Trophoblast cell (in vitro differentiated cells and primary cell): ENCODE results near the gene UBE2Q1.
"Not testable (repeated sequence)": the region's sequence is repeated elsewhere in the genome, so short reads cannot be mapped to it uniquely, and the experiment has no call there.

Source experiments
- DNase-seq, 2 donors: peaks; one replicate each; pipeline ENCODE4 v3.0.0-alpha.2; 2016
- H2AFZ ChIP-seq: 2 replicates; pipeline ENCODE4 v1.6.1; 2013; ENCODE audit warnings: low read length, moderate library complexity, mild to moderate bottlenecking; ENCODE audit not compliant: insufficient read depth, poor library complexity
- H2AK5ac ChIP-seq: 2 replicates; pipeline ENCODE4 v1.6.1; 2013; ENCODE audit warnings: mild to moderate bottlenecking, low read length
- H2BK120ac ChIP-seq: 2 replicates; pipeline ENCODE4 v1.6.1; 2013; ENCODE audit warnings: low read length, mild to moderate bottlenecking, moderate library complexity; ENCODE audit not compliant: insufficient read depth, poor library complexity
- H2BK12ac ChIP-seq: 2 replicates; pipeline ENCODE4 v1.6.1; 2013; ENCODE audit warnings: mild to moderate bottlenecking, low read length, moderate library complexity
- H2BK5ac ChIP-seq: 2 replicates; pipeline ENCODE4 v1.6.1; 2013; ENCODE audit warnings: low read length, low read depth, moderate library complexity, mild to moderate bottlenecking; ENCODE audit not compliant: poor library complexity
- H3K14ac ChIP-seq: 2 replicates; pipeline ENCODE4 v1.6.1; 2013; ENCODE audit warnings: mild to moderate bottlenecking, low read length
- H3K18ac ChIP-seq: 2 replicates; pipeline ENCODE4 v1.6.1; 2013; ENCODE audit warnings: mild to moderate bottlenecking, low read length
- H3K23ac ChIP-seq: 2 replicates; pipeline ENCODE4 v1.6.1; 2013; ENCODE audit warnings: low read length
- H3K27ac ChIP-seq: 2 replicates; pipeline ENCODE4 v1.5.1; 2013; ENCODE audit warnings: low read depth, mild to moderate bottlenecking, inconsistent platforms, low read length, moderate library complexity
- H3K27me3 ChIP-seq: 2 replicates; pipeline ENCODE4 v1.6.1; 2013; ENCODE audit warnings: inconsistent platforms, mild to moderate bottlenecking, low read length, moderate library complexity; ENCODE audit not compliant: insufficient read depth
- H3K36me3 ChIP-seq, 2 experiments: 1 replicate in 1 of 2; 2 replicates in 1 of 2; pipeline ENCODE4 v1.6.1; 2013; ENCODE audit warnings: low read length in 2 of 2, mild to moderate bottlenecking in 2 of 2, moderate library complexity in 1 of 2; ENCODE audit not compliant: insufficient read depth in 2 of 2, control insufficient read depth in 1 of 2
- H3K4ac ChIP-seq: 2 replicates; pipeline ENCODE4 v1.6.1; 2013; ENCODE audit warnings: low read depth, mild to moderate bottlenecking, low read length, moderate library complexity
- H3K4me1 ChIP-seq, 2 experiments: 1 replicate in 1 of 2; 2 replicates in 1 of 2; pipeline ENCODE4 v1.6.1; 2013; ENCODE audit warnings: low read length in 2 of 2, mild to moderate bottlenecking in 2 of 2, moderate library complexity in 1 of 2; ENCODE audit not compliant: insufficient read depth in 2 of 2, control insufficient read depth in 1 of 2
- H3K4me2 ChIP-seq: 2 replicates; pipeline ENCODE4 v1.6.1; 2013; ENCODE audit warnings: inconsistent platforms, mild to moderate bottlenecking, low read length, moderate library complexity
- H3K4me3 ChIP-seq: 2 replicates; pipeline ENCODE4 v1.5.1; 2013; ENCODE audit warnings: mild to moderate bottlenecking, low read depth, low read length, inconsistent platforms
- H3K79me1 ChIP-seq: one replicate; pipeline ENCODE4 v1.6.1; 2013; ENCODE audit warnings: low read length
- H3K79me2 ChIP-seq: 2 replicates; pipeline ENCODE4 v1.6.1; 2013; ENCODE audit warnings: low read length, mild to moderate bottlenecking; ENCODE audit not compliant: control insufficient read depth, insufficient read depth, poor library complexity
- H3K9ac ChIP-seq: 2 replicates; pipeline ENCODE4 v1.6.1; 2013; ENCODE audit warnings: mild to moderate bottlenecking, low read length
- H3K9me3 ChIP-seq: 2 replicates; pipeline ENCODE4 v1.6.1; 2013; ENCODE audit warnings: low read depth, mild to moderate bottlenecking, control low read depth, inconsistent platforms, low read length; ENCODE audit not compliant: insufficient read depth
- H4K12ac ChIP-seq: 2 replicates; pipeline ENCODE4 v1.6.1; 2013; ENCODE audit warnings: low read depth, mild to moderate bottlenecking, low read length, moderate library complexity
- H4K8ac ChIP-seq: 2 replicates; pipeline ENCODE4 v1.6.1; 2013; ENCODE audit warnings: low read depth, mild to moderate bottlenecking, low read length, moderate library complexity
- H4K91ac ChIP-seq: one replicate; pipeline ENCODE4 v1.6.1; 2013; ENCODE audit warnings: low read depth, mild to moderate bottlenecking, low read length, moderate library complexity
- WGBS: extraction: QIAGEN DNeasy Blood & Tissue Kit; methylation state at CpG from one replicate; pipeline ENCODE4 v1.1.7; 2013; ENCODE audit warnings: missing lambda C conversion rate; ENCODE audit not compliant: insufficient read length, insufficient coverage; ENCODE audit errors: extremely low coverage; 5-methylcytosine and 5-hydroxymethylcytosine counted together

UBE2Q1 gene

GRCh38 chr1:154533952-154534844 lies 24.3 kb downstream of the UBE2Q1 start:
- Histone ChIP-seq H3K9ac (no peak overlapping the region), H4K12ac (no peak overlapping the region), H2AFZ (no peak overlapping the region), H3K18ac (no peak overlapping the region), H3K14ac (no peak overlapping the region), H3K4me1 (no peaks in the 10 kb centered on the region), H3K23ac (no peak overlapping the region), H3K36me3 (no peaks in the 10 kb centered on the region), H3K9me3 (peaks cover 8% of the 10 kb centered on the region), H2BK12ac (no peak overlapping the region), H2AK5ac (no peak overlapping the region), H3K4me2 (no peak overlapping the region), H3K79me1 (no peaks in the 10 kb centered on the region), H2BK5ac (no peak overlapping the region), H3K27ac (no peak overlapping the region), H4K91ac (no peak overlapping the region), H3K4ac (no peak overlapping the region), H3K27me3 (no peaks in the 10 kb centered on the region), H4K8ac (no peak overlapping the region), H3K4me3 (no peak overlapping the region), H2BK120ac (no peak overlapping the region), H3K79me2 (no peaks in the 10 kb centered on the region)
- peak; percentile 56 to 66 for DNase-seq
- no CpG with 5 or more reads among the region's 11 CpGs for WGBS

DNA sequence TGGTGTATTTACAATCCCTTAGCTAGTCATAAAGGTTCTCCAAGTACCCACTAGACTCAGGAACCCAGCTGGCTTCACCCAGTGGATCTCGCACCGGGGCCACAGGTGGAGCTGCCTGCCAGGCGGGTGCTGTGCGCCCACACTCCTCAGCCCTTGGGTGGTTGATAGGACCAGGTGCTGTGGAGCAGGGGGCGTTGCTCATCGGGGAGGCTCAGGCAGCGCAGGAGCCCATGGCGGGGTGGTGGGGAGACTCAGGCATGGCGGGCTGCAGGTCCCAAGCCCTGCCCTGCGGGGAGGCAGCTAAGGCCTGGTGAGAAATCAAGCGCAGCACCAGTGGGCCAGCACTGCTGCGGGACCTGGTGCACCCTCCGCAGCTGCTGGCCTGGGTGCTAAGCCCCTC lies 26.5 kb downstream of the UBE2Q1 start:
- H2BK12ac ChIP-seq, H3K4ac ChIP-seq, H2AFZ ChIP-seq, H3K9ac ChIP-seq, H3K14ac ChIP-seq, H3K18ac ChIP-seq, H4K12ac ChIP-seq, H3K79me1 ChIP-seq, H3K4me3 ChIP-seq, H2AK5ac ChIP-seq, H3K79me2 ChIP-seq, H2BK120ac ChIP-seq, DNase-seq, H3K27ac ChIP-seq, H3K9me3 ChIP-seq, H3K36me3 ChIP-seq, H3K27me3 ChIP-seq, H4K91ac ChIP-seq, H3K23ac ChIP-seq, H3K4me1 ChIP-seq, H4K8ac ChIP-seq, H3K4me2 ChIP-seq, H2BK5ac ChIP-seq: not testable (repeated sequence)
- no CpG with 5 or more reads among the region's 13 CpGs for WGBS

GRCh38 chr1:154529308-154529707 lies 29.2 kb downstream of the UBE2Q1 start:
- Histone ChIP-seq H2AFZ (no peak overlapping the region), H2BK5ac (no peak overlapping the region), H3K4me3 (no peak overlapping the region), H3K23ac (no peak overlapping the region), H3K36me3 (no peaks in the 10 kb centered on the region), H3K9me3 (peaks cover 5% of the 10 kb centered on the region), H3K79me1 (no peaks in the 10 kb centered on the region), H4K12ac (no peak overlapping the region), H3K4me2 (no peak overlapping the region), H2AK5ac (no peak overlapping the region), H4K8ac (no peak overlapping the region), H2BK12ac (no peak overlapping the region), H3K4me1 (peaks cover 3 to 4% of the 10 kb centered on the region in 2 experiments), H3K4ac (no peak overlapping the region), H4K91ac (no peak overlapping the region), H3K14ac (no peak overlapping the region), H3K79me2 (no peaks in the 10 kb centered on the region), H3K27ac (no peak overlapping the region), H3K27me3 (no peaks in the 10 kb centered on the region), H2BK120ac (no peak overlapping the region), H3K9ac (no peak overlapping the region), H3K18ac (no peak overlapping the region)
- no peak for DNase-seq
- WGBS = no CpG with 5 or more reads among the region's 6 CpGs

DNA sequence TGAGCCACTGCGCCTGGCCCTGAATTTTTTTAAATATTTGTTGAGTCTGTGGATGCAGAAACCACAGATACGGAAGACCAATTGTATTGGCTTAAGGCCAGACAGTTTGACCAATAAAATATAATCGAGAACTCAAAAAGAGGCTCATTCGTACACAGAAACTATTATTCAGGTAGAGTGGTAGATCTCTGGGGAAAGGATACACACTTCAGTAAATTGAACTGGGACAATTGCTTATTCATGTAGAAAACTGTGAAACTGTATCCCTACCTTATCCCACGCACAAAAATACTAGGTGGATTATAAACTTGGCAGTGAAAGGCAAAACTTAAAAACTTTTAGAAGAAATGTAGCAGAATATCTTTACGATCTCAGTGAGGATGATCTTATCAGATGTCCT lies 31.3 kb downstream of the UBE2Q1 start:
- H3K79me1 ChIP-seq = no peaks in the 10 kb centered on the region
- no peak overlapping the region for H3K4me2 ChIP-seq
- H3K27me3 ChIP-seq = no peaks in the 10 kb centered on the region
- no peak overlapping the region for H3K4me3 ChIP-seq
- H2BK120ac ChIP-seq = no peak overlapping the region
- WGBS = no CpG with 5 or more reads among the region's 6 CpGs
- H3K18ac ChIP-seq = no peak overlapping the region
- H4K8ac ChIP-seq = no peak overlapping the region
- no peak overlapping the region for H2BK12ac ChIP-seq
- H3K4me1 ChIP-seq = peaks cover 3 to 4% of the 10 kb centered on the region in 2 experiments
- no peak overlapping the region for H3K4ac ChIP-seq
- DNase-seq = no peak
- no peak overlapping the region for H3K9ac ChIP-seq
- H2AK5ac ChIP-seq = no peak overlapping the region
- no peak overlapping the region for H4K12ac ChIP-seq
- H3K14ac ChIP-seq = no peak overlapping the region
- no peak overlapping the region for H3K23ac ChIP-seq
- H3K9me3 ChIP-seq = peaks cover 3% of the 10 kb centered on the region
- H3K79me2 ChIP-seq = no peaks in the 10 kb centered on the region
- no peak overlapping the region for H3K27ac ChIP-seq
- no peaks in the 10 kb centered on the region for H3K36me3 ChIP-seq
- no peak overlapping the region for H2BK5ac ChIP-seq
- H4K91ac ChIP-seq = no peak overlapping the region
- H2AFZ ChIP-seq = no peak overlapping the region
